Cardiac muscle cell (in vitro differentiated cells and primary cell): ENCODE data around the gene A1CF. TPM values are rescaled to one million over a fixed set of nuclear protein-coding genes. Genes with fewer than 3 reads are reported as not detected.

ENCODE experiments used
- DNase-seq, 2 donors: peaks; one replicate each; pipeline versions ENCODE4 v3.0.0 to v3.0.0-alpha.2; 2010 to 2017; ENCODE audit warnings: low read depth in 1 of 2, low spot score in 1 of 2
- H3K27ac ChIP-seq: fragments of 200-600 bp; sonication (generic); 2 replicates; pipeline ENCODE4 v1.5.1; 2016
- H3K27me3 ChIP-seq: fragments of 200-600 bp; sonication (generic); 2 replicates; pipeline ENCODE4 v1.6.0; 2016; ENCODE audit warnings: control low read depth
- H3K36me3 ChIP-seq: fragments of 200-600 bp; sonication (generic); 2 replicates; pipeline ENCODE4 v1.5.1; 2016; ENCODE audit warnings: control low read depth
- H3K4me1 ChIP-seq: fragments of 200-600 bp; sonication (generic); 2 replicates; pipeline ENCODE4 v1.8.1; 2017; ENCODE audit warnings: low read depth, mild to moderate bottlenecking, mixed run types
- H3K4me3 ChIP-seq: fragments of 200-600 bp; sonication (generic); 2 replicates; pipeline ENCODE4 v1.5.1; 2016; ENCODE audit warnings: mild to moderate bottlenecking
- H3K9me3 ChIP-seq: fragments of 200-600 bp; sonication (generic); 2 replicates; pipeline ENCODE4 v1.5.1; 2017; ENCODE audit warnings: low read depth, mild to moderate bottlenecking, control low read depth
- CTCF ChIP-seq: IDR thresholded peaks from 2 replicates; pipeline ENCODE4 v1.5.1; 2012; ENCODE audit warnings: low read depth, mild to moderate bottlenecking, low read length
- polyA plus RNA-seq: library from polyadenylated mRNA; unstranded; fragments of >200 nt; fragmentation: Nextera tagmentation; extraction: Ambion mirVana; gene quantifications from 2 replicates; pipeline ENCODE4 v1.2.1, GENCODE V29; 2016
- total RNA-seq: library from RNA; depleted of rRNA; stranded (reverse); fragments of >200 nt; gene quantifications from 2 replicates; pipeline ENCODE4 v1.2.3, GENCODE V29; 2016

A1CF gene
- total and polyA plus RNA-seq, 2 experiments from 2014 or later, result 0.07 TPM; not detected in 1

GRCh38 chr10:50823789-50824188 is 61.6 kb downstream of the A1CF start:
- no peak for TF ChIP-seq CTCF
- Histone ChIP-seq H3K36me3 (no peaks in the 10 kb centered on the region), H3K4me1 (no peaks in the 10 kb centered on the region), H3K27me3 (no peaks in the 10 kb centered on the region), H3K27ac (no peak overlapping the region), H3K4me3 (no peak overlapping the region), H3K9me3 (no peaks in the 10 kb centered on the region)
- DNase-seq, result no peak

- DNase-seq, result peak in 1 of 2 donors; percentile 32
- no peak overlapping the region for H3K27ac ChIP-seq
- no peak for TF ChIP-seq CTCF
- H3K4me3 ChIP-seq, result no peak overlapping the region
- H3K9me3 ChIP-seq, result no peaks in the 10 kb centered on the region
- H3K27me3 ChIP-seq, result no peaks in the 10 kb centered on the region
- H3K4me1 ChIP-seq, result no peaks in the 10 kb centered on the region
- H3K36me3 ChIP-seq, result no peaks in the 10 kb centered on the region
Observed at GRCh38 chr10:50809596-50809995, 75.8 kb downstream of the A1CF start.

- Histone ChIP-seq H3K27ac (no peak overlapping the region), H3K9me3 (no peaks in the 10 kb centered on the region), H3K4me1 (no peaks in the 10 kb centered on the region), H3K4me3 (no peak overlapping the region), H3K27me3 (no peaks in the 10 kb centered on the region), H3K36me3 (no peaks in the 10 kb centered on the region)
- TF ChIP-seq CTCF, result no peak
- DNase-seq, result peak in 1 of 2 donors; percentile 37
Observed at GRCh38 chr10:50807851-50808776, 77.3 kb downstream of the A1CF start.

GRCh38 chr10:50805981-50806622 is 79.3 kb downstream of the A1CF start:
- TF ChIP-seq CTCF, result no peak
- Histone ChIP-seq H3K4me3 (no peak overlapping the region), H3K36me3 (no peaks in the 10 kb centered on the region), H3K9me3 (no peaks in the 10 kb centered on the region), H3K27ac (no peak overlapping the region), H3K4me1 (no peaks in the 10 kb centered on the region), H3K27me3 (no peaks in the 10 kb centered on the region)
- no peak for DNase-seq

GRCh38 chr10:50799595-50799994 is 85.8 kb downstream of the A1CF start:
- no peaks in the 10 kb centered on the region for H3K27me3 ChIP-seq

More at GRCh38 chr10:50799595-50799994, 85.8 kb downstream of the A1CF start:
- TF ChIP-seq CTCF, result no peak
- no peaks in the 10 kb centered on the region for H3K9me3 ChIP-seq
- no peak overlapping the region for H3K27ac ChIP-seq
- no peak for DNase-seq
- no peaks in the 10 kb centered on the region for H3K4me1 ChIP-seq
- H3K4me3 ChIP-seq, result no peak overlapping the region
- H3K36me3 ChIP-seq, result no peaks in the 10 kb centered on the region
